Brain pericyte (primary cell): ENCODE data around the gene ARHGEF37.
"Not testable (repeated sequence)": the region's sequence is repeated elsewhere in the genome, so short reads cannot be mapped to it uniquely, and the experiment has no call there.

Experiments used
- DNase-seq: peaks from one replicate; pipeline ENCODE4 v3.0.0-alpha.2; 2012; ENCODE audit warnings: low read depth, low spot score

ARHGEF37 gene, protein sequence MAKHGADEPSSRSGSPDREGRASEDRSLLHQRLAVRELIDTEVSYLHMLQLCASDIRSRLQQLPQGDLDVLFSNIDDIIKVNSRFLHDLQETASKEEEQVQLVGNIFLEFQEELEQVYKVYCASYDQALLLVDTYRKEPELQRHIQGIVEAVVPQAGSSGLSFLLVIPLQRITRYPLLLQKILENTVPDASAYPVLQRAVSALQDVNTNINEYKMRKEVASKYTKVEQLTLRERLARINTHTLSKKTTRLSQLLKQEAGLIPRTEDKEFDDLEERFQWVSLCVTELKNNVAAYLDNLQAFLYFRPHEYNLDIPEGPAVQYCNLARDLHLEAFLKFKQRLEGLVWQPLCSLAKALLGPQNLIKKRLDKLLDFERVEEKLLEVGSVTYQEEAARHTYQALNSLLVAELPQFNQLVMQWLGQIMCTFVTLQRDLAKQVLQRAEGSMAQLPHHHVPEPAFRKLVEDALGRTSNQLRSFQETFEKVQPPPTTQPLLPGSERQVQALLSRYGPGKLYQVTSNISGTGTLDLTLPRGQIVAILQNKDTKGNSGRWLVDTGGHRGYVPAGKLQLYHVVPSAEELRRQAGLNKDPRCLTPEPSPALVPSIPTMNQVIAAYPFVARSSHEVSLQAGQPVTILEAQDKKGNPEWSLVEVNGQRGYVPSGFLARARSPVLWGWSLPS

GRCh38 chr5:149581192-149581861 lies at the start of gene ARHGEF37:
ARHGEF37 (plus strand) TSS chr5:149581498; CDS start chr5:149597770, 16,272 bp downstream.
- no peak for DNase-seq

- no peak for DNase-seq
Measured at GRCh38 chr5:149532413-149532812, 48.9 kb upstream of the ARHGEF37 start.

GRCh38 chr5:149535787-149536186 lies 45.5 kb upstream of the ARHGEF37 start:
- not testable (repeated sequence) for DNase-seq

- no peak for DNase-seq
Measured at GRCh38 chr5:149537374-149537975, 43.8 kb upstream of the ARHGEF37 start.

DNA sequence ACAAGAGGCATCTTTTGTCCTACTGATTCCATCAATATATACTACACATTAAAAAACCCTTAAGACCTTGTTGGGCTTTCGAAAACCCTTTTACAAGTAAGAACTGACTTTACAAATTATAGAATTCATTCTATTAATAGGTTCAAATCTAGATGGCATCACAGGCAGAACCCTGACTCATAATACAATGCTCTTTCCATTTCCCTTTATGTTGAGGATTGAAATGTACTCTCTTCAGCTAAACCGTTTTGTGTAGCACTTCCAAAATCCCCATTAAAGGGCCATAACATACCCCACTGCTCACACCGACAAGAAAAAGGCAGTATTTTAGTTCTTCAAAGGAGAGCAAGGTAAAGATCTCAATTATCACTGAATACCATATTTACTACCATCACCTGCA lies 41.2 kb upstream of the ARHGEF37 start:
- no peak for DNase-seq

- DNase-seq: no peak
Measured at GRCh38 chr5:149541893-149542292, 39.4 kb upstream of the ARHGEF37 start.

- no peak for DNase-seq
Measured at GRCh38 chr5:149543361-149544027, 37.8 kb upstream of the ARHGEF37 start.

GRCh38 chr5:149544028-149544420 lies 37.3 kb upstream of the ARHGEF37 start:
- DNase-seq: no peak

GRCh38 chr5:149545327-149545726 lies 36.0 kb upstream of the ARHGEF37 start:
- no peak for DNase-seq

- DNase-seq: no peak
Measured at GRCh38 chr5:149546974-149547373, 34.3 kb upstream of the ARHGEF37 start.

DNA sequence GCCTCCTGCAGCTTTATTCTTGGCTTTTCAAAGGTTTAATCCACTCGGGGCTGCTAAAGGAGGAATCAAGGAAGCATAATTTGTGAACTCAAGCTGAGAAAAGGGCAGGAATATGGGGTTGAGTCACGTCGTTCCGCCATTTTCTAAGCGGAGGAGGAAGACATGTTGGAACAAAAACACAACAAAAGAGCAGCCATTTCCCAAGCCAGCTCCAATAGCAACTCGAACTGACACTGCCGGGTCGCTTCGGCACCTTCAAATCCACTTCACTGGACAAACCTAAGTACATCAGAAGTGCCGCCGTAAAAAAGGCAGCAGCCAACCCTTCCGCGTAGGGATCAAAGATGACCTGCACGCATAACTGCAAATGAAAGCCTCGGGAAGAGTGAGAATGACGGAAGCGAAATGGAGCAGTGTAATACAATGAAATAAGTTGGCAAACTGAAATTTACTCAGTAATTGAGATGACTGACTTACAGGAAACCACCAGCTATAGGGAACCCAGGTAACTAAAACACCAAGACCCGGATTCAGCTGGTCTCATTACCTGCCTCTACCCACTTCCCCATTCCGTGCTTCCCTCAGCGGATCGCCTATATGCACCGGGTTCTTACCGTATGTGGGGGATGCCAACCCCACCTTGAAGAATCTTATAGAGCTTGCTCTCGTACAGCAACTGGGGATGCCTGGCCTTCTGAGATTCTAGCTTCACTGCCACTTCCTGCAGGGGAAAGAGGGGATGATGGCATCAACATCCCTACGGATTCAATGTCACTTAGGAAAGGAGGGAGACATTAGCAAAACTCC lies 31.6 kb upstream of the ARHGEF37 start:
- DNase-seq: no peak

- no peak for DNase-seq
Measured at GRCh38 chr5:149550268-149550583, 31.1 kb upstream of the ARHGEF37 start.

DNA sequence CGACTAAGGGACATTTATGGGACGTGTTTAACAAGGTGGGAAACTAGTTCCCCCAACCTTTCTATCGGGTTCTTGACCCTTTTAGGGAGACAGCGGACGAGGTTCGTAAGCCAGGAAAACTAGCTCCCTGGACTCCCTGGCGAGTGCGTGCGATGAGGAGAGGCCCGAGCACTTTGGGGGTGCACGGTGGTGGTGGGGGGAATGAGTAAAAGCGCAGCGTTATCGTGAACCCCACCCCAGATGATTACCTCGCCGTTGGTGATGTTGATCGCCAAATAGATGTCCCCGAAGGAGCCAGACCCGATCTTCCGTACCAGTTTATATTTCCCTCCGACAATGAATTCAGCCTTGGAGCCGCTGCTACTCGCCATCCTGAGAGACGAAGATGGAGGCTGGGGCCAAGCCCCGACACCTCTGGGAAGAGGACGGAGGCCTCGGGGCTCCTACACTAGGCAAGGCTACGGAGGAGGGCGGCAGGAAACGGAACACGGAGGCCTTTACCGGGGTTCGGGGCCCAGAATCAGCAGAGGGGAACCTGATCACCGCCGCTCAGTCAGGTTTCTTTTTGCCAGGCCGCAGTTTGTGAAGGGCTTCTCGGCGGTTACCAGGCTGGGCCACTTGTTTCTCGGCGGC lies 30.6 kb upstream of the ARHGEF37 start:
- no peak for DNase-seq

DNA sequence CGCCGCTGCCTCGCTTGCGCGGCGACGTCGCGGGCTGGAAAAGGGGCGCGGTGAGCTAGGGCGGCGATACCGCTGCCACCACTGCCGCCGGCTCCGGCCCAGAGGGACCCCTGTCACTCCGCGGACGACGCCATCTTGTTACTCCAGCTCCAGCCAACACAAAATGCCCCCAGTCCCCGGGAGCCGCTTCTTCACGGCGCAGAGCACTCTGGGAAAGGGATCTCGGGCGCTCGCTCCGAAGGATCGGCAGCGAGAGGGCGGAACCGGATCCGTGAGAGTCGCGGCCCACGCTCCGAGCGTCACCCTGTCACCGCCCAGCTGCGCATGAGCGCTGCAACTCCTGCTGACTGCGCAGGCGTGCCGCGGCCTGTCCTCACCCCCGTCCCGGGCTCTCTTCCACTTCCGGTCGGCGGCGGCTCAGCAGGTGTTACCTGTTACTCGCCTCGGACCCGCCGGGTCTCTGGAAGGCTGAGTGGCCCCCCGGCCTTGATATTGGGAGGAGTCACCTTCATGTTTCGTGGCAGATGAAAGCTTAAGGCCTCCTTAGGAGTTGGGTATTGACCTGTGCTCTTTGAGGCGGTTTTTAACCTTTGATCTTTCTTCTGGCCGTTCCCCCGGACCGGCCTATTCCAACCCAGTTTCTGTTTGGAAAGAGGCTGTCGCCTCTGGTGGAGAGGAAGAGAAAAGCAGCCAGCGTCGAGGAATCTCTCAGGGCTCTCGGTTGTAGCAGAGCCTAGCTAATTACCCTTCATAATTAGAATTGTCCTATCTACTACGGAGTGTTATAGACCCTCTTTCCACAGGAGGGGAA lies 29.9 kb upstream of the ARHGEF37 start, which contains the start of gene CSNK1A1:
TSS of gene CSNK1A1 (minus strand) at position 213 of the 811 bp plus-strand sequence. CDS start 475 bp downstream, outside the sequence.
- DNase-seq: peak; percentile 98

- no peak for DNase-seq
Measured at GRCh38 chr5:149552038-149552494, 29.2 kb upstream of the ARHGEF37 start.

GRCh38 chr5:149552553-149553160 lies 28.6 kb upstream of the ARHGEF37 start:
- no peak for DNase-seq

DNA sequence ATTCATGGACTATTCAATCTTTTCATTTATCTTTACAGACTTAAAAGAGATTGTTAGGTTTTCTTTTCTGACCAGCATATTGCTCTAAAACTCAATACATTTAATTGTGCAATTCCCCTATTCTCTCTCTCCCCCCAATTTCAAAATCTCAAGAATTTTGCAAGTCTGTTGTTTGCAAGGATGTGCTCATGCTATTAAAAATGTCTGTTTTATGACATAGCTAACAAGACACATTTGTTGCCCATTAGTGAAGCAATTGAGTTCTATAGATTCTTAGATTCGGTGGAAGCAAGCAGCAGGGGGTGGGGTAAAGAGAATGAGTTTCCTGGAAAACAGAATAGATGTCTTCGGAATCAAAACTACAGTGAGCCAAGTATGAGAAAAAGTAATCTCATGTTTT lies 21.6 kb upstream of the ARHGEF37 start:
- DNase-seq: no peak

GRCh38 chr5:149561848-149562247 lies 19.4 kb upstream of the ARHGEF37 start:
- DNase-seq: peak; percentile 63

- DNase-seq: no peak
Measured at GRCh38 chr5:149563466-149563865, 17.8 kb upstream of the ARHGEF37 start.
